Prostate gland (tissue), 2 donors: ENCODE measurements around the gene SH3RF2.

Source experiments
- POLR2A ChIP-seq: fragments of 450-650 bp; IDR thresholded peaks from one replicate; pipeline ENCODE4 v1.6.1; 2016; ENCODE audit warnings: antibody characterized with exemption, mild to moderate bottlenecking
- POLR2AphosphoS5 ChIP-seq: sonication (generic); formaldehyde crosslinking; IDR thresholded peaks from one replicate; pipeline ENCODE4 v1.6.1; 2017; ENCODE audit warnings: antibody characterized with exemption
- TF ChIP-seq, protein P1 (sequence below), 4 experiments: fragments of 200-600 bp in 2 of 4; fragments of 450-650 bp in 2 of 4; sonication (generic) in 2 of 4; IDR thresholded peaks; 1 replicate in 3 of 4; 2 replicates in 1 of 4; pipeline ENCODE4 v1.5.1; 2016 to 2019; ENCODE audit warnings: antibody characterized with exemption in 4 of 4, mild to moderate bottlenecking in 2 of 4, moderate library complexity in 2 of 4

DNA sequence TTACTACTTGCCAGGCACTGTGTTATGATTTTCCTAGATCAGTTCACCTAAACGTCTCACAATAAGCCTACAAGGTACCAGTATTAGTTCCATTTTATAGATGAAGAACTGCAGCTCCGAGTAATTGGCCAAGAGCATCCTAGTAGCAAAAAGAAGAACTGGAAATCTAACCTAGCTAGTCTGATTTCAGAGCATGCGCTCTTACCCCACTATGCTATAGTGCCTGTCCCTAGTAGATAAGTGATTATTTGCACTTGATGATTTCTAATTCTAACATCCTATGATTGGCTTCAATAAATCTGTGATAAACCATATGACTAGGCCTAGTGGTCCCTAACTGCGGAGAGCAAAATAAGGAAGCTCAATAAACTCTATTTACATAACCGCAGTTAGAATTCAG is 176.1 kb downstream of the SH3RF2 start:
- no peak for TF ChIP-seq POLR2AphosphoS5
- TF ChIP-seq, protein P1, sequence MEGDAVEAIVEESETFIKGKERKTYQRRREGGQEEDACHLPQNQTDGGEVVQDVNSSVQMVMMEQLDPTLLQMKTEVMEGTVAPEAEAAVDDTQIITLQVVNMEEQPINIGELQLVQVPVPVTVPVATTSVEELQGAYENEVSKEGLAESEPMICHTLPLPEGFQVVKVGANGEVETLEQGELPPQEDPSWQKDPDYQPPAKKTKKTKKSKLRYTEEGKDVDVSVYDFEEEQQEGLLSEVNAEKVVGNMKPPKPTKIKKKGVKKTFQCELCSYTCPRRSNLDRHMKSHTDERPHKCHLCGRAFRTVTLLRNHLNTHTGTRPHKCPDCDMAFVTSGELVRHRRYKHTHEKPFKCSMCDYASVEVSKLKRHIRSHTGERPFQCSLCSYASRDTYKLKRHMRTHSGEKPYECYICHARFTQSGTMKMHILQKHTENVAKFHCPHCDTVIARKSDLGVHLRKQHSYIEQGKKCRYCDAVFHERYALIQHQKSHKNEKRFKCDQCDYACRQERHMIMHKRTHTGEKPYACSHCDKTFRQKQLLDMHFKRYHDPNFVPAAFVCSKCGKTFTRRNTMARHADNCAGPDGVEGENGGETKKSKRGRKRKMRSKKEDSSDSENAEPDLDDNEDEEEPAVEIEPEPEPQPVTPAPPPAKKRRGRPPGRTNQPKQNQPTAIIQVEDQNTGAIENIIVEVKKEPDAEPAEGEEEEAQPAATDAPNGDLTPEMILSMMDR (IDR thresholded peaks at IDR 0.05), result no peak
- TF ChIP-seq POLR2A, result no peak
